ENCODE measurements around the gene COX15. TPM values are rescaled to one million over a fixed set of nuclear protein-coding genes. Genes with fewer than 3 reads are reported as not detected.
A peak's percentile ranks its signal among the peaks of the same experiment; 100 is the strongest.

The COX15 gene
- total RNA-seq, 2 experiments from 2014 or later, result 34.2 to 35.3 TPM

DNA sequence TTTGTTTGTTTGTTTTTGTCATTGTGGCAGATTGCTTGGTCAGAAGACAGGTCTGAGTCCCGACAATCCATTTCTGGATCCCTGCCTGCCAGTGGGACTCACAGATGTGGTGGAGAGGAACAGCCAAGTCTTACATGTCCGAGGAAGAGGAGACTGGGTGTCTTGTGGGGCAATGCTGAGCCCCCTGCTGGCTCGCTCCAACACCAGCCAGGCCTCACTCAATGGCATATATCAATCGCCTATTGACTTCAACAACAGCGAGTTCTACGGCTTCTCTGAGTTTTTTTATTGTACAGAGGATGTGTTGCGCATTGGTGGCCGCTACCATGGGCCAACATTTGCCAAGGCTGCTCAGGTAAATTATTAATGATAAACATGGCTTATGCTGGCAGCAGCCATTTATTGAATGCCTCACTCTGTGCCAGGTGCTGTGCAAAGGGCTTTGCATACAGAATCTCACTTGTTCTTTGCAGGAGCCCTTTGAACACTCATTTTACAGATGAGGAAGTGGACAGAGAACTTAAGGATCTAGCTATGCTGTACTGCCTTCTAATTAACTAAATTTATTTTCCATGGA is 33.3 kb downstream of the COX15 start:
- TF ChIP-seq, protein P1, sequence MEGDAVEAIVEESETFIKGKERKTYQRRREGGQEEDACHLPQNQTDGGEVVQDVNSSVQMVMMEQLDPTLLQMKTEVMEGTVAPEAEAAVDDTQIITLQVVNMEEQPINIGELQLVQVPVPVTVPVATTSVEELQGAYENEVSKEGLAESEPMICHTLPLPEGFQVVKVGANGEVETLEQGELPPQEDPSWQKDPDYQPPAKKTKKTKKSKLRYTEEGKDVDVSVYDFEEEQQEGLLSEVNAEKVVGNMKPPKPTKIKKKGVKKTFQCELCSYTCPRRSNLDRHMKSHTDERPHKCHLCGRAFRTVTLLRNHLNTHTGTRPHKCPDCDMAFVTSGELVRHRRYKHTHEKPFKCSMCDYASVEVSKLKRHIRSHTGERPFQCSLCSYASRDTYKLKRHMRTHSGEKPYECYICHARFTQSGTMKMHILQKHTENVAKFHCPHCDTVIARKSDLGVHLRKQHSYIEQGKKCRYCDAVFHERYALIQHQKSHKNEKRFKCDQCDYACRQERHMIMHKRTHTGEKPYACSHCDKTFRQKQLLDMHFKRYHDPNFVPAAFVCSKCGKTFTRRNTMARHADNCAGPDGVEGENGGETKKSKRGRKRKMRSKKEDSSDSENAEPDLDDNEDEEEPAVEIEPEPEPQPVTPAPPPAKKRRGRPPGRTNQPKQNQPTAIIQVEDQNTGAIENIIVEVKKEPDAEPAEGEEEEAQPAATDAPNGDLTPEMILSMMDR (IDR thresholded peaks at IDR 0.05), result no peak
- H3K4me3 Mint-ChIP-seq, result no peak overlapping the region
- H3K9me3 Mint-ChIP-seq, result no peaks in the 10 kb centered on the region
- H3K27ac Mint-ChIP-seq, result no peak overlapping the region
- POLR2A ChIA-PET, result no interaction called here
- peaks cover 25% of the 10 kb centered on the region for H3K36me3 Mint-ChIP-seq (ENCODE audit: low read depth)
- H3K27me3 Mint-ChIP-seq, result no peaks in the 10 kb centered on the region
- ATAC-seq, result no peak
- intact Hi-C loops (cut with micrococcal nuclease), result no loop called here
- CTCF ChIA-PET, result no interaction called here
- peak; percentile 16 for DNase-seq
- H3K4me1 Mint-ChIP-seq (ENCODE audit: low read depth), result no peaks in the 10 kb centered on the region

DNA sequence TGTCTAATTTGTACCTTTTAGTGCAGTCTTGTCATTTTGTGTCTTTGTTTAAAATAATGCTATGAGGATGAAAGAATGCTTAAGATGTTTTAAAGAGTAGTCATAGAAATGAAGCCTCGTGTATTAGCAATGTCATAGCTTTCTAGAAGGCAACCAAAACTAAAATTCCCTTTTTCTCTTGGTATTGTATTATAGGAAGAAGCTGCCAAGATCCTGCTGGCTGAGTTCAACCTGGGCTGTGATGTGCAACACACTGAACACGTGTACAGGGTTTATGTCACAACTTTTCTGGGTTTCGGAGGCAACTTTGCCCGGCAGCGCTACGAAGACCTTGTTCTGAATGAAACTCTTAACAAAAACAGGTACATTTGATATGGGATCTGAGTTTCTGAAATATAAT is 36.2 kb downstream of the COX15 start:
- intact Hi-C loops (cut with micrococcal nuclease), result no loop called here
- ChIA-PET POLR2A (no interaction called here), CTCF (no interaction called here)
- no peaks in the 10 kb centered on the region for H3K4me1 Mint-ChIP-seq (ENCODE audit: low read depth)
- peaks cover 13% of the 10 kb centered on the region for H3K36me3 Mint-ChIP-seq (ENCODE audit: low read depth)
- no peak for DNase-seq
- TF ChIP-seq, protein P1 (IDR thresholded peaks at IDR 0.05), result no peak
- H3K4me3 Mint-ChIP-seq, result no peak overlapping the region
- no peaks in the 10 kb centered on the region for H3K27me3 Mint-ChIP-seq
- no peak overlapping the region for H3K27ac Mint-ChIP-seq
- ATAC-seq, result no peak
- H3K9me3 Mint-ChIP-seq, result no peaks in the 10 kb centered on the region

DNA sequence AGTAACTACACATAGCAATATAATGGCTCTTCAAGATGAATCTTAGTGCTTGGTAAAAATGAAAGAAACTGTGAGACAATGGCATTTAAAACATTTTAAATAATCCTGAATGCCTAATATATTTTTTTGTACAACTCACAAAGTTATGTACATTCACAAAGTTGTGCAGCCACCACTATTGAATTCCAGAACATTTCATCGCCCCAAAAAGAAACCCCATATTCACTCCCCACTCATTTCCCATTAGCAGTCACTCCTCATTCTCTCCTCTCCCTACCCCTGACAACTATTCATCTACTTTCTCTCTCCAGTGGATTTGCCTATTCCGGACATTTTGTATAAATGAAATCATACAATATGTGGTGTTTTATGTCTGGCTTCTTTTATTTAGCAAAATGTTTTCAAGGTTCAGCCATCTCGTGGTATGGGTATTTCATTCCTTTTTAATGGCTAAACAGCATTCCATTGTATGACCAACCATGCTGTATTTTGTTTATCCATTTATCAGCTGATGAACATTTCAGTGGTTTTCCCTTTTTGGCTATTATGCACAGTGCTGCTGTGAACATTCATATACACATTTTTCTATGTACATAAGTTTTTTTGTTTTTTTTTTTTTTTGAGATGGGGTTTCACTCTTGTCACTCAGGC is 37.9 kb downstream of the COX15 start:
- ATAC-seq (no peak), DNase-seq (no peak)
- Mint-ChIP-seq H3K27ac (no peak overlapping the region), H3K36me3 (ENCODE audit: low read depth) (peaks cover 2% of the 10 kb centered on the region), H3K9me3 (no peaks in the 10 kb centered on the region), H3K27me3 (no peaks in the 10 kb centered on the region), H3K4me3 (no peak overlapping the region), H3K4me1 (ENCODE audit: low read depth) (no peaks in the 10 kb centered on the region)
- CTCF ChIA-PET, result no interaction called here
- POLR2A ChIA-PET, result no interaction called here
- intact Hi-C loops (cut with micrococcal nuclease), result no loop called here
- TF ChIP-seq, protein P1 (IDR thresholded peaks at IDR 0.05), result no peak

DNA sequence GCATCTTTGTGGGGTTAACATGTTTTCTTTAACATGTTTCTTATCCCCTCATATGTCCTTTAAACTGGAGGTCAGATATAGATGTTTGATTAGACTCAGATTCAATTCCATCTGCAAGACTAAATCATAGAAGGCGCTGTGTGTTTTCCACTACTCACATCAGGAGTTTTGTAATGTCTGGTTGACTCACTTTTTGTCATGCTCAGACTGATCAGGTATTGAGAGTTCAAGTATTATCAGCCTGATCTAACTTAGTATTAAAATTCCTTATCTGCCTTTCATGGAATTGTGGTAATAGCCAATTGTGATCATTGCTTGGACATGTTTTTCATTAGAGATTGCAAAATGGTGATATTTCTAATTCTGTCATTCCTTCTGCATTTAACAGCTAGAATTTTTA is 42.5 kb downstream of the COX15 start:
- no peak for ATAC-seq
- peaks cover 5% of the 10 kb centered on the region for H3K36me3 Mint-ChIP-seq (ENCODE audit: low read depth)
- DNase-seq, result no peak
- H3K9me3 Mint-ChIP-seq, result no peaks in the 10 kb centered on the region
- CTCF ChIA-PET, result no interaction called here
- H3K27ac Mint-ChIP-seq, result no peak overlapping the region
- no peaks in the 10 kb centered on the region for H3K4me1 Mint-ChIP-seq (ENCODE audit: low read depth)
- intact Hi-C loops (cut with micrococcal nuclease), result no loop called here
- H3K4me3 Mint-ChIP-seq, result no peak overlapping the region
- POLR2A ChIA-PET, result no interaction called here
- H3K27me3 Mint-ChIP-seq, result no peaks in the 10 kb centered on the region
- TF ChIP-seq, protein P1 (IDR thresholded peaks at IDR 0.05), result no peak

DNA sequence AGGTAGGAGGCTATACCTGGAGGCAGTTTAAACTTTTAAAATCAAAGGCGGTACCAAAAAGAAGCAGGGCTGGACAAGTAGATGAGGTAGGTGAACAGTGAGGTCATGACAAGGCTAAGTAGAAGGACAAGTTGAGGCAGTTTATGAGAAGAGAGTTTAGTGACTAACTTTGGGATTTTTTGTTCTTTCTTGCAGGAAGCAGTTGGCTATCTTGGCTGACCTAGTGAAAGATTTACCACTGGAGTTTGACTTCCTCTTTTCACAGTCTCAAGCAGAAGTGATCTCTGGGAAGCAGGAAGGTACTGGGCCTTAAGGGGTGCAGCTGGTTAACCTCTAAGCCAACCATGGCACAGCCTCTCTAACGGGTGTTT is 46.3 kb downstream of the COX15 start:
- Mint-ChIP-seq H3K27me3 (no peaks in the 10 kb centered on the region), H3K9me3 (no peaks in the 10 kb centered on the region), H3K4me1 (ENCODE audit: low read depth) (no peaks in the 10 kb centered on the region), H3K27ac (no peak overlapping the region), H3K36me3 (ENCODE audit: low read depth) (peaks cover 5% of the 10 kb centered on the region), H3K4me3 (no peak overlapping the region)
- POLR2A ChIA-PET, result no interaction called here
- DNase-seq (no peak), ATAC-seq (no peak)
- TF ChIP-seq, protein P1 (IDR thresholded peaks at IDR 0.05), result no peak
- intact Hi-C loops (cut with micrococcal nuclease), result no loop called here
- CTCF ChIA-PET, result no interaction called here

All from activated CD8-positive, alpha-beta T cell treated with anti-CD3 and anti-CD28 coated beads for 36 hours (primary cell).